Cardiac muscle cell (in vitro differentiated cells and primary cell): ENCODE measurements around the gene HBG1. TPM values are rescaled to one million over a fixed set of nuclear protein-coding genes. Genes with fewer than 3 reads are reported as not detected.
A peak's percentile ranks its signal among the peaks of the same experiment; 100 is the strongest.
"Not testable (repeated sequence)": the region's sequence is repeated elsewhere in the genome, so short reads cannot be mapped to it uniquely, and the experiment has no call there.

ENCODE experiments used
- DNase-seq, 2 donors: peaks; one replicate each; pipeline versions ENCODE4 v3.0.0 to v3.0.0-alpha.2; 2010 to 2017; ENCODE audit warnings: low read depth in 1 of 2, low spot score in 1 of 2
- H3K27ac ChIP-seq: fragments of 200-600 bp; sonication (generic); 2 replicates; pipeline ENCODE4 v1.5.1; 2016
- H3K27me3 ChIP-seq: fragments of 200-600 bp; sonication (generic); 2 replicates; pipeline ENCODE4 v1.6.0; 2016; ENCODE audit warnings: control low read depth
- H3K36me3 ChIP-seq: fragments of 200-600 bp; sonication (generic); 2 replicates; pipeline ENCODE4 v1.5.1; 2016; ENCODE audit warnings: control low read depth
- H3K4me1 ChIP-seq: fragments of 200-600 bp; sonication (generic); 2 replicates; pipeline ENCODE4 v1.8.1; 2017; ENCODE audit warnings: low read depth, mild to moderate bottlenecking, mixed run types
- H3K4me3 ChIP-seq: fragments of 200-600 bp; sonication (generic); 2 replicates; pipeline ENCODE4 v1.5.1; 2016; ENCODE audit warnings: mild to moderate bottlenecking
- H3K9me3 ChIP-seq: fragments of 200-600 bp; sonication (generic); 2 replicates; pipeline ENCODE4 v1.5.1; 2017; ENCODE audit warnings: low read depth, mild to moderate bottlenecking, control low read depth
- CTCF ChIP-seq: IDR thresholded peaks from 2 replicates; pipeline ENCODE4 v1.5.1; 2012; ENCODE audit warnings: low read depth, mild to moderate bottlenecking, low read length
- polyA plus RNA-seq: library from polyadenylated mRNA; unstranded; fragments of >200 nt; fragmentation: Nextera tagmentation; extraction: Ambion mirVana; gene quantifications from 2 replicates; pipeline ENCODE4 v1.2.1, GENCODE V29; 2016
- total RNA-seq: library from RNA; depleted of rRNA; stranded (reverse); fragments of >200 nt; gene quantifications from 2 replicates; pipeline ENCODE4 v1.2.3, GENCODE V29; 2016

Gene HBG1
- total RNA-seq: not detected in 2 replicates
- not detected in 2 replicates for polyA plus RNA-seq

- not testable (repeated sequence) for H3K4me1 ChIP-seq, H3K27ac ChIP-seq, H3K36me3 ChIP-seq, H3K27me3 ChIP-seq, H3K9me3 ChIP-seq, H3K4me3 ChIP-seq
- DNase-seq: peak in 1 of 2 donors; percentile 27
Measured at GRCh38 chr11:5249807-5250396, at the start of gene HBG1. TSS of gene HBG1 (minus strand) at chr11:5249857. CDS start at chr11:5249804, 53 bp downstream.

GRCh38 chr11:5298451-5298850, 48.8 kb upstream of the HBG1 start:
- Histone ChIP-seq H3K27me3 (no peaks in the 10 kb centered on the region), H3K36me3 (no peaks in the 10 kb centered on the region), H3K4me3 (no peak overlapping the region), H3K27ac (no peak overlapping the region), H3K9me3 (no peaks in the 10 kb centered on the region), H3K4me1 (no peaks in the 10 kb centered on the region)
- no peak for DNase-seq
- TF ChIP-seq CTCF: no peak

- DNase-seq: peak in 1 of 2 donors; percentile 47
- no peak overlapping the region for H3K4me3 ChIP-seq
- TF ChIP-seq CTCF: no peak
- H3K36me3 ChIP-seq: no peaks in the 10 kb centered on the region
- H3K27ac ChIP-seq: no peak overlapping the region
- H3K9me3 ChIP-seq: no peaks in the 10 kb centered on the region
- H3K4me1 ChIP-seq: no peaks in the 10 kb centered on the region
- no peaks in the 10 kb centered on the region for H3K27me3 ChIP-seq
Measured at GRCh38 chr11:5297721-5298323, 48.2 kb upstream of the HBG1 start.

- not testable (repeated sequence) for H3K4me1 ChIP-seq, H3K4me3 ChIP-seq, DNase-seq, H3K36me3 ChIP-seq, H3K9me3 ChIP-seq, H3K27ac ChIP-seq, H3K27me3 ChIP-seq
Measured at GRCh38 chr11:5294342-5294995, 44.8 kb upstream of the HBG1 start.

GRCh38 chr11:5293028-5293427, 43.4 kb upstream of the HBG1 start:
- no peaks in the 10 kb centered on the region for H3K9me3 ChIP-seq
- no peaks in the 10 kb centered on the region for H3K36me3 ChIP-seq
- no peak overlapping the region for H3K4me3 ChIP-seq
- H3K27me3 ChIP-seq: no peaks in the 10 kb centered on the region
- no peaks in the 10 kb centered on the region for H3K4me1 ChIP-seq
- no peak overlapping the region for H3K27ac ChIP-seq
- TF ChIP-seq CTCF: no peak
- DNase-seq: no peak

GRCh38 chr11:5291207-5291838, 41.7 kb upstream of the HBG1 start:
- Histone ChIP-seq H3K4me1 (no peaks in the 10 kb centered on the region), H3K27ac (no peak overlapping the region), H3K4me3 (no peak overlapping the region), H3K9me3 (no peaks in the 10 kb centered on the region), H3K36me3 (no peaks in the 10 kb centered on the region), H3K27me3 (no peaks in the 10 kb centered on the region)
- peak; percentile 75 for TF ChIP-seq CTCF
- DNase-seq: peak; percentile 23 to 55
